ENCODE measurements around the gene IGFBP7. TPM values are rescaled to one million over a fixed set of nuclear protein-coding genes. Genes with fewer than 3 reads are reported as not detected.

Gene IGFBP7
- total RNA-seq, 1 experiment from 2014 or later, result 173 TPM

GRCh38 chr4:57042711-57043169, 67.4 kb downstream of the IGFBP7 start:
- no peak for DNase-seq (ENCODE audit: low read depth)

- DNase-seq (ENCODE audit: low read depth), result no peak
These were observed 69.2 kb downstream of the IGFBP7 start for GRCh38 chr4:57041020-57041419.

GRCh38 chr4:57040510-57040909, 69.7 kb downstream of the IGFBP7 start:
- no peak for DNase-seq (ENCODE audit: low read depth)

- DNase-seq (ENCODE audit: low read depth), result no peak
These were observed 70.8 kb downstream of the IGFBP7 start for GRCh38 chr4:57039345-57039744.

GRCh38 chr4:57037982-57038604, 72.1 kb downstream of the IGFBP7 start:
- DNase-seq (ENCODE audit: low read depth), result peak; percentile 58

- no peak for DNase-seq (ENCODE audit: low read depth)
These were observed 75.7 kb downstream of the IGFBP7 start for GRCh38 chr4:57034520-57034919.

- DNase-seq (ENCODE audit: low read depth), result peak; percentile 85
These were observed 87.1 kb downstream of the IGFBP7 start for GRCh38 chr4:57023104-57023503.

GRCh38 chr4:57020467-57021101, 89.6 kb downstream of the IGFBP7 start:
- DNase-seq (ENCODE audit: low read depth), result peak; percentile 59

GRCh38 chr4:57018980-57019379, 91.2 kb downstream of the IGFBP7 start:
- no peak for DNase-seq (ENCODE audit: low read depth)

GRCh38 chr4:57013543-57014120, 96.6 kb downstream of the IGFBP7 start:
- DNase-seq (ENCODE audit: low read depth), result no peak

- no peak for DNase-seq (ENCODE audit: low read depth)
These were observed 110.4 kb downstream of the IGFBP7 start for GRCh38 chr4:56999751-57000150.

- peak; percentile 1 for DNase-seq (ENCODE audit: low read depth)
These were observed 114.7 kb downstream of the IGFBP7 start for GRCh38 chr4:56995525-56995924.

GRCh38 chr4:56990109-56990905, 119.9 kb downstream of the IGFBP7 start:
- DNase-seq (ENCODE audit: low read depth), result peak; percentile 6

- DNase-seq (ENCODE audit: low read depth), result no peak
These were observed 123.2 kb downstream of the IGFBP7 start for GRCh38 chr4:56986952-56987351.

GRCh38 chr4:56986192-56986591, 124.0 kb downstream of the IGFBP7 start:
- DNase-seq (ENCODE audit: low read depth), result no peak

GRCh38 chr4:56981795-56982201, 128.4 kb downstream of the IGFBP7 start:
- DNase-seq (ENCODE audit: low read depth), result peak; percentile 41

Other genes starting within 250 kb of the IGFBP7 start
- gene REST, start 202.5 kb downstream of the IGFBP7 start, total RNA-seq (2014; rRNA removed; shearing (Covaris generic)), result 13.1 and 13.6 TPM in 2 replicates
- 7.0 and 10.6 TPM in 2 replicates for gene NOA1, start 132.8 kb downstream of the IGFBP7 start, total RNA-seq (2014; rRNA removed; shearing (Covaris generic))
- 101 and 103 TPM in 2 replicates for gene POLR2B, start 131.5 kb downstream of the IGFBP7 start, total RNA-seq (2014; rRNA removed; shearing (Covaris generic))